ENCODE results near the gene ARID4B. TPM values are rescaled to one million over a fixed set of nuclear protein-coding genes. Genes with fewer than 3 reads are reported as not detected.

The ARID4B gene
- total and polyA plus RNA-seq, 2 donors (not counting 1 experiment from before 2014, with no cell fraction given), result 15.3 to 42.4 TPM

GRCh38 chr1:235299169-235299858, 28.7 kb downstream of the ARID4B start:
- no peaks in the 10 kb centered on the region for H3K27me3 ChIP-seq (ENCODE audit: control insufficient read depth, insufficient read depth, low read length)
- DNase-seq (ENCODE audit: low read depth in 2 of 2), result no peak
- no peaks in the 10 kb centered on the region for H3K9me3 ChIP-seq (ENCODE audit: control insufficient read depth, insufficient read depth, low read depth, low read length)
- no peak overlapping the region for H2AFZ ChIP-seq (ENCODE audit: low read length)
- H3K27ac ChIP-seq (ENCODE audit: insufficient read depth, low read length), result no peak overlapping the region
- no peaks in the 10 kb centered on the region for H3K4me1 ChIP-seq (ENCODE audit: control insufficient read depth, extremely low read depth, insufficient read depth, low read length)
- no peak for TF ChIP-seq EZH2 (IDR thresholded peaks at IDR 0.05; ENCODE audit: low read length, missing control alignments)
- TF ChIP-seq, protein P1, sequence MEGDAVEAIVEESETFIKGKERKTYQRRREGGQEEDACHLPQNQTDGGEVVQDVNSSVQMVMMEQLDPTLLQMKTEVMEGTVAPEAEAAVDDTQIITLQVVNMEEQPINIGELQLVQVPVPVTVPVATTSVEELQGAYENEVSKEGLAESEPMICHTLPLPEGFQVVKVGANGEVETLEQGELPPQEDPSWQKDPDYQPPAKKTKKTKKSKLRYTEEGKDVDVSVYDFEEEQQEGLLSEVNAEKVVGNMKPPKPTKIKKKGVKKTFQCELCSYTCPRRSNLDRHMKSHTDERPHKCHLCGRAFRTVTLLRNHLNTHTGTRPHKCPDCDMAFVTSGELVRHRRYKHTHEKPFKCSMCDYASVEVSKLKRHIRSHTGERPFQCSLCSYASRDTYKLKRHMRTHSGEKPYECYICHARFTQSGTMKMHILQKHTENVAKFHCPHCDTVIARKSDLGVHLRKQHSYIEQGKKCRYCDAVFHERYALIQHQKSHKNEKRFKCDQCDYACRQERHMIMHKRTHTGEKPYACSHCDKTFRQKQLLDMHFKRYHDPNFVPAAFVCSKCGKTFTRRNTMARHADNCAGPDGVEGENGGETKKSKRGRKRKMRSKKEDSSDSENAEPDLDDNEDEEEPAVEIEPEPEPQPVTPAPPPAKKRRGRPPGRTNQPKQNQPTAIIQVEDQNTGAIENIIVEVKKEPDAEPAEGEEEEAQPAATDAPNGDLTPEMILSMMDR (conservative IDR thresholded peaks at IDR 0.05 in 1 of 2, IDR thresholded peaks at IDR 0.05 in 1 of 2; ENCODE audit: low read depth in 1 of 2, low read length in 2 of 2), result no peak
- no peak overlapping the region for H3K9ac ChIP-seq (ENCODE audit: insufficient read depth, low read length)
- H3K79me2 ChIP-seq (ENCODE audit: control insufficient read depth, insufficient read depth, low read length), result peaks cover 74% of the 10 kb centered on the region
- H3K4me3 ChIP-seq (replicated peaks in 1 of 4; ENCODE audit: control extremely low read depth in 1 of 4, insufficient read depth in 1 of 4, low read depth in 3 of 4, low read length in 4 of 4), result no peak overlapping the region
- H3K4me2 ChIP-seq (ENCODE audit: extremely low read depth, insufficient read depth, low read length), result no peak overlapping the region
- no peaks in the 10 kb centered on the region for H3K36me3 ChIP-seq (ENCODE audit: control insufficient read depth, insufficient read depth, low read length)
- H4K20me1 ChIP-seq (ENCODE audit: control insufficient read depth, extremely low read depth, insufficient read depth, low read length), result peaks cover 3% of the 10 kb centered on the region

GRCh38 chr1:235298758-235299157, 29.2 kb downstream of the ARID4B start:
- no peak overlapping the region for H3K4me2 ChIP-seq (ENCODE audit: extremely low read depth, insufficient read depth, low read length)
- no peaks in the 10 kb centered on the region for H3K9me3 ChIP-seq (ENCODE audit: control insufficient read depth, insufficient read depth, low read depth, low read length)
- no peaks in the 10 kb centered on the region for H3K27me3 ChIP-seq (ENCODE audit: control insufficient read depth, insufficient read depth, low read length)
- H3K79me2 ChIP-seq (ENCODE audit: control insufficient read depth, insufficient read depth, low read length), result peaks cover 73% of the 10 kb centered on the region
- no peak overlapping the region for H3K9ac ChIP-seq (ENCODE audit: insufficient read depth, low read length)
- TF ChIP-seq, protein P1 (conservative IDR thresholded peaks at IDR 0.05 in 1 of 2, IDR thresholded peaks at IDR 0.05 in 1 of 2; ENCODE audit: low read depth in 1 of 2, low read length in 2 of 2), result no peak
- no peak for TF ChIP-seq EZH2 (IDR thresholded peaks at IDR 0.05; ENCODE audit: low read length, missing control alignments)
- H2AFZ ChIP-seq (ENCODE audit: low read length), result no peak overlapping the region
- H3K27ac ChIP-seq (ENCODE audit: insufficient read depth, low read length), result no peak overlapping the region
- H3K4me1 ChIP-seq (ENCODE audit: control insufficient read depth, extremely low read depth, insufficient read depth, low read length), result no peaks in the 10 kb centered on the region
- no peak for DNase-seq (ENCODE audit: low read depth in 2 of 2)
- H3K36me3 ChIP-seq (ENCODE audit: control insufficient read depth, insufficient read depth, low read length), result no peaks in the 10 kb centered on the region
- H3K4me3 ChIP-seq (replicated peaks in 1 of 4; ENCODE audit: control extremely low read depth in 1 of 4, insufficient read depth in 1 of 4, low read depth in 3 of 4, low read length in 4 of 4), result no peak overlapping the region
- H4K20me1 ChIP-seq (ENCODE audit: control insufficient read depth, extremely low read depth, insufficient read depth, low read length), result peaks cover 3% of the 10 kb centered on the region

GRCh38 chr1:235297579-235297978, 30.4 kb downstream of the ARID4B start:
- Histone ChIP-seq H3K36me3 (ENCODE audit: control insufficient read depth, insufficient read depth, low read length) (no peaks in the 10 kb centered on the region), H3K27me3 (ENCODE audit: control insufficient read depth, insufficient read depth, low read length) (no peaks in the 10 kb centered on the region), H3K79me2 (ENCODE audit: control insufficient read depth, insufficient read depth, low read length) (peaks cover 75% of the 10 kb centered on the region), H3K27ac (ENCODE audit: insufficient read depth, low read length) (no peak overlapping the region), H2AFZ (ENCODE audit: low read length) (no peak overlapping the region), H3K9me3 (ENCODE audit: control insufficient read depth, insufficient read depth, low read depth, low read length) (no peaks in the 10 kb centered on the region), H3K9ac (ENCODE audit: insufficient read depth, low read length) (no peak overlapping the region), H3K4me3 (replicated peaks in 1 of 4; ENCODE audit: control extremely low read depth in 1 of 4, insufficient read depth in 1 of 4, low read depth in 3 of 4, low read length in 4 of 4) (no peak overlapping the region), H3K4me2 (ENCODE audit: extremely low read depth, insufficient read depth, low read length) (no peak overlapping the region), H4K20me1 (ENCODE audit: control insufficient read depth, extremely low read depth, insufficient read depth, low read length) (peaks cover 3% of the 10 kb centered on the region), H3K4me1 (ENCODE audit: control insufficient read depth, extremely low read depth, insufficient read depth, low read length) (no peaks in the 10 kb centered on the region)
- no peak for TF ChIP-seq EZH2 (IDR thresholded peaks at IDR 0.05; ENCODE audit: low read length, missing control alignments)
- TF ChIP-seq, protein P1 (conservative IDR thresholded peaks at IDR 0.05 in 1 of 2, IDR thresholded peaks at IDR 0.05 in 1 of 2; ENCODE audit: low read depth in 1 of 2, low read length in 2 of 2), result no peak
- peak in 1 of 2 donors; percentile 72 for DNase-seq (ENCODE audit: low read depth in 2 of 2)
